ENCODE data around the gene ACTN4. TPM values are rescaled to one million over a fixed set of nuclear protein-coding genes. Genes with fewer than 3 reads are reported as not detected.

Gene ACTN4
- polyA plus RNA-seq, 4 donors: 655 to 698 (median 680) TPM

GRCh38 chr19:38635483-38636399 lies 11.7 kb upstream of the ACTN4 start:
- DNase-seq (ENCODE audit: low read depth in 4 of 4, low spot score in 2 of 4): no peak

- DNase-seq (ENCODE audit: low read depth in 4 of 4, low spot score in 2 of 4): no peak
Observed at GRCh38 chr19:38638461-38638860, 9.0 kb upstream of the ACTN4 start.

GRCh38 chr19:38639679-38640078 lies 7.8 kb upstream of the ACTN4 start:
- no peak for DNase-seq (ENCODE audit: low read depth in 4 of 4, low spot score in 2 of 4)

GRCh38 chr19:38640368-38640767 lies 7.1 kb upstream of the ACTN4 start:
- no peak for DNase-seq (ENCODE audit: low read depth in 4 of 4, low spot score in 2 of 4)

- DNase-seq (ENCODE audit: low read depth in 4 of 4, low spot score in 2 of 4): no peak
Observed at GRCh38 chr19:38642176-38642575, 5.3 kb upstream of the ACTN4 start.

GRCh38 chr19:38644719-38645118 lies 2.7 kb upstream of the ACTN4 start:
- no peak for DNase-seq (ENCODE audit: low read depth in 4 of 4, low spot score in 2 of 4)

- DNase-seq (ENCODE audit: low read depth in 4 of 4, low spot score in 2 of 4): no peak
Observed at GRCh38 chr19:38647966-38648768, 718 bp downstream of the ACTN4 start.

GRCh38 chr19:38648769-38649304 lies 1.4 kb downstream of the ACTN4 start:
- DNase-seq (ENCODE audit: low read depth in 4 of 4, low spot score in 2 of 4): no peak

- DNase-seq (ENCODE audit: low read depth in 4 of 4, low spot score in 2 of 4): no peak
Observed at GRCh38 chr19:38649305-38650171, 2.1 kb downstream of the ACTN4 start.

GRCh38 chr19:38650172-38650775 lies 2.8 kb downstream of the ACTN4 start:
- no peak for DNase-seq (ENCODE audit: low read depth in 4 of 4, low spot score in 2 of 4)

GRCh38 chr19:38650911-38651584 lies 3.6 kb downstream of the ACTN4 start:
- no peak for DNase-seq (ENCODE audit: low read depth in 4 of 4, low spot score in 2 of 4)

- no peak for DNase-seq (ENCODE audit: low read depth in 4 of 4, low spot score in 2 of 4)
Observed at GRCh38 chr19:38653028-38653571, 5.7 kb downstream of the ACTN4 start.

GRCh38 chr19:38654628-38655055 lies 7.2 kb downstream of the ACTN4 start:
- DNase-seq (ENCODE audit: low read depth in 4 of 4, low spot score in 2 of 4): no peak

- no peak for DNase-seq (ENCODE audit: low read depth in 4 of 4, low spot score in 2 of 4)
Observed at GRCh38 chr19:38655148-38655824, 7.8 kb downstream of the ACTN4 start.

GRCh38 chr19:38656171-38656981 lies 8.9 kb downstream of the ACTN4 start:
- DNase-seq (ENCODE audit: low read depth in 4 of 4, low spot score in 2 of 4): no peak

- no peak for DNase-seq (ENCODE audit: low read depth in 4 of 4, low spot score in 2 of 4)
Observed at GRCh38 chr19:38657633-38658222, 10.3 kb downstream of the ACTN4 start.

Data from left renal cortex interstitium (tissue), 4 donors.